ENCODE measurements around the gene KCNH4. TPM values are rescaled to one million over a fixed set of nuclear protein-coding genes. Genes with fewer than 3 reads are reported as not detected.

Gene KCNH4
- total RNA-seq, 1 experiment from 2014 or later = 0.24 TPM

GRCh38 chr17:42120770-42121769, 59.9 kb downstream of the KCNH4 start, which contains the start of gene KAT2A:
KAT2A (minus strand) TSS chr17:42121367; CDS start chr17:42121304, 63 bp downstream.
- CTCF ChIA-PET = interaction anchor here (0.5 to 4.5 kb wide), 40 partner anchors 9 to 1141 kb away, joined by 3 to 54 read pairs (median 4); partner anchors contain the start of genes CNP, DHX58, DNAJC7 and KCNH4
- Mint-ChIP-seq H3K9me3 (no peaks in the 10 kb centered on the region), H3K4me3 (peak within 1 kb of the TSS; percentile 69), H3K27me3 (ENCODE audit: low read depth) (no peaks in the 10 kb centered on the region), H3K4me1 (peaks cover 31% of the 10 kb centered on the region), H3K27ac (0 out of 2 replicates have a peak within 1 kb of the TSS, but pooled peaks have one; percentile 19), H3K36me3 (peaks cover 26% of the 10 kb centered on the region)
- ATAC-seq (peak; percentile 73), DNase-seq (ENCODE audit: low spot score) (peak; percentile 85)
- POLR2A ChIA-PET = interaction anchor here (0.5 to 1.4 kb wide), 9 partner anchors 13 to 628 kb away, joined by 3 to 6 read pairs (median 3); partner anchors contain the start of genes DNAJC7, KCNH4 and NKIRAS2
- TF ChIP-seq ZNF396 (CRISPR knock-in tag; IDR thresholded peaks at IDR 0.05; ENCODE audit: borderline replicate concordance) (no peak), E2F4 (CRISPR knock-in tag; IDR thresholded peaks at IDR 0.05; ENCODE audit: borderline replicate concordance, low read depth) (no peak), ARID4B (CRISPR knock-in tag; IDR thresholded peaks at IDR 0.05; ENCODE audit: borderline replicate concordance) (peak; percentile 44; the same call in 1 of the 2 replicates), ELF4 (CRISPR knock-in tag; IDR thresholded peaks at IDR 0.05; ENCODE audit: low read depth) (no peak), FOXK1 (CRISPR knock-in tag; IDR thresholded peaks at IDR 0.05) (0 out of 2 replicates have a peak, but pooled peaks have one; percentile 55), TP53 (CRISPR knock-in tag; IDR thresholded peaks at IDR 0.05) (no peak), USF1 (CRISPR knock-in tag; IDR thresholded peaks at IDR 0.05) (0 out of 2 replicates have a peak, but pooled peaks have one; percentile 15), MAX (CRISPR knock-in tag; IDR thresholded peaks at IDR 0.05) (peak; percentile 55; the same call in 1 of the 2 replicates)

- no peak for DNase-seq (ENCODE audit: low spot score)
- Mint-ChIP-seq H3K27ac (no peak overlapping the region), H3K4me1 (peaks cover 31% of the 10 kb centered on the region), H3K9me3 (no peaks in the 10 kb centered on the region), H3K4me3 (peak overlapping the region; percentile 59), H3K27me3 (ENCODE audit: low read depth) (no peaks in the 10 kb centered on the region), H3K36me3 (peaks cover 23% of the 10 kb centered on the region)
- ChIA-PET CTCF (interaction anchor here (0.5 to 4.5 kb wide), 34 partner anchors 10 to 1141 kb away, joined by 3 to 54 read pairs (median 6); partner anchors contain the start of genes CNP, DNAJC7, KCNH4 and NKIRAS2), POLR2A (interaction anchor here (0.5 to 1.4 kb wide), 8 partner anchors 12 to 629 kb away, joined by 3 to 6 read pairs (median 4); partner anchors contain the start of genes DNAJC7, KCNH4 and NKIRAS2)
- no peak for TF ChIP-seq TEAD1 (CRISPR knock-in tag; IDR thresholded peaks at IDR 0.05)
- no peak for TF ChIP-seq E2F5 (CRISPR knock-in tag; IDR thresholded peaks at IDR 0.05)
- TF ChIP-seq OVOL2 (CRISPR knock-in tag; IDR thresholded peaks at IDR 0.05; ENCODE audit: borderline replicate concordance) = no peak
- no peak for ATAC-seq
Measured at GRCh38 chr17:42120161-42120769, 60.7 kb downstream of the KCNH4 start.

All from WTC11 (cell line).